ENCODE data around the gene PROCR.
"Not testable (repeated sequence)": the region's sequence is repeated elsewhere in the genome, so short reads cannot be mapped to it uniquely, and the experiment has no call there.

The PROCR gene

DNA sequence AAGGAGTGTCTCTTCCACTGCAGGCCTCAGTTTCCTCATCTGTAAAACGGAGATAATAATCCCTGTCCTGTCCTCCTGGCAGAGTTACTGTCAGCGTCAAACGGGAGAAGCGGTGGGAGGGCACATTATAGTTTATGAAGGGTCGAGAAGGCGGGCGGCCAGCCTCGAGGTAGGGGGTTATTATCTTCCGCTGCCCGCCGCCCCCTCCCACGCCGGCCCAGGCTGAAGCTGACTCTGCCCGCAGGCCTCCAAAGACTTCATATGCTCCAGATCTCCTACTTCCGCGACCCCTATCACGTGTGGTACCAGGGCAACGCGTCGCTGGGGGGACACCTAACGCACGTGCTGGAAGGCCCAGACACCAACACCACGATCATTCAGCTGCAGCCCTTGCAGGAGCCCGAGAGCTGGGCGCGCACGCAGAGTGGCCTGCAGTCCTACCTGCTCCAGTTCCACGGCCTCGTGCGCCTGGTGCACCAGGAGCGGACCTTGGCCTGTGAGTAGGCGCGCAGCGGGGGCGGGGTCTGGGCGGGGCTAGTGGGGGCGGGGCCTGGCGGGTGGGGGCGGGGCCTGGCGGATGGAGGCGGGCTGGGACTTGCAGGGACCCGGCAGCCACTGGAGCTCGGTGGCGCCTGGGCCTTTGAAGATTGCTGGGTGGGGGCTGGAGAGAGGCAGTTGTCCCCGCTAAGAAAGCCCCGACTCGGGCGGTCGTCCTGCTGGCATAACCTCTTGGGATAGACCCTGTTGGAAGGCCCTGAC is 2.8 kb downstream of the PROCR start:
- no peaks in the 10 kb centered on the region for H3K27me3 Mint-ChIP-seq

DNA sequence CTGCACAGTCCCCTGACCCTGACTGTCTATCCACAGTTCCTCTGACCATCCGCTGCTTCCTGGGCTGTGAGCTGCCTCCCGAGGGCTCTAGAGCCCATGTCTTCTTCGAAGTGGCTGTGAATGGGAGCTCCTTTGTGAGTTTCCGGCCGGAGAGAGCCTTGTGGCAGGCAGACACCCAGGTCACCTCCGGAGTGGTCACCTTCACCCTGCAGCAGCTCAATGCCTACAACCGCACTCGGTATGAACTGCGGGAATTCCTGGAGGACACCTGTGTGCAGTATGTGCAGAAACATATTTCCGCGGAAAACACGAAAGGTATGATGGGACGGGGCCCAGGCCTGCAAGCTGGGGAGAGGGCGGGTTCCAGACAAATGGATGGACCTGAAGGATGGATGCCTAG is 4.3 kb downstream of the PROCR start:
- DNase-seq, result no peak
- no peaks in the 10 kb centered on the region for H3K9me3 Mint-ChIP-seq
- H3K36me3 Mint-ChIP-seq (ENCODE audit: low read depth), result peaks cover 3% of the 10 kb centered on the region
- no peak overlapping the region for H3K27ac Mint-ChIP-seq
- H3K27me3 Mint-ChIP-seq, result no peaks in the 10 kb centered on the region
- H3K4me1 Mint-ChIP-seq (ENCODE audit: low read depth), result peaks cover 15% of the 10 kb centered on the region
- no peak overlapping the region for H3K4me3 Mint-ChIP-seq

More for the DNA sequence above, 2.8 kb downstream of the PROCR start:
- H3K9me3 Mint-ChIP-seq, result no peaks in the 10 kb centered on the region
- peaks cover 18% of the 10 kb centered on the region for H3K4me1 Mint-ChIP-seq (ENCODE audit: low read depth)
- no peak overlapping the region for H3K4me3 Mint-ChIP-seq
- no peak overlapping the region for H3K27ac Mint-ChIP-seq
- peaks cover 3% of the 10 kb centered on the region for H3K36me3 Mint-ChIP-seq (ENCODE audit: low read depth)
- DNase-seq, result no peak

DNA sequence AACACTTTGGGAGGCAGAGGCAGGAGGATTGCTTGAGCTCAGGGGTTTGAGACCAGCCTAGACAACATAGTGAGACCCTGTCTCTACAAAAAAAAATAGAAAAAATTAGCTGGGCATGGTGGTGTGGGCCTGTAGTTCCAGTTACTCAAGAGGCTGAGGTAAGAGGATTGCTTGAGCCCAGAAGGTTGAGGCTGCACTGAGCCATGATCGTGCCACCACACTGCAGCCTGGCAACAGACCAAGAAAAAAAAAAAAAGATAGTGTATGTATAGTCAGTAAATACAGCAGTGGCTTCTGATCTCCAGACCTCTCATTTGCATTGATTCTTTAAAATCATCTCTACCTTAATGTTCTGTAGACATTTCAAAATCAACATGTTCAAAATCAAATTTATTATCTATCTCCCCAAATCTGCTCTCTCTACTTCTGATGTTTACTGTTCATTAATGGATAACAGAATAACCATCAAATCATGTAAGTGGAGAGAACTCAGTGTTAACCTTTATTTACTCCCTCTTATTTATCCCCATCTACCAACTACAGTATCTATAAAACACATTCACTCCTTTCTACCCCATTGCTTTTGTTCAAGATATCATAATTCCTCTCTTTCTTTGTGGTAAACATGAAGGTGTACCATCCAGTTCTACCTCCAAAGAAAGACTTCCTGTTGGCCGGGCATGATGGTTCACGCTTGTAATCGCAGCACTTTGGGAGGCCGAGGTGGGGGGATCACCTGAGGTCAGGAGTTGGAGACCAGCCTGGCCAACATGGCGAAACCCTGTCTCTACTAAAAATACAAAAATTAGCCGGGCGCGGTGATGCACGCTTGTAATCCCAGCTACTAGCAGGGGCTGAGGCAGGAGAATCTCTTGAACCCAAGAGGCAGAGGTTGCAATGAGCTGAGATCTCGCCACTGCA is 7.7 kb downstream of the PROCR start:
- H3K36me3 Mint-ChIP-seq (ENCODE audit: low read depth), result peaks cover 3% of the 10 kb centered on the region
- no peak overlapping the region for H3K4me3 Mint-ChIP-seq
- H3K27me3 Mint-ChIP-seq, result no peaks in the 10 kb centered on the region
- no peaks in the 10 kb centered on the region for H3K4me1 Mint-ChIP-seq (ENCODE audit: low read depth)
- no peak overlapping the region for H3K27ac Mint-ChIP-seq
- DNase-seq, result no peak
- no peaks in the 10 kb centered on the region for H3K9me3 Mint-ChIP-seq

DNA sequence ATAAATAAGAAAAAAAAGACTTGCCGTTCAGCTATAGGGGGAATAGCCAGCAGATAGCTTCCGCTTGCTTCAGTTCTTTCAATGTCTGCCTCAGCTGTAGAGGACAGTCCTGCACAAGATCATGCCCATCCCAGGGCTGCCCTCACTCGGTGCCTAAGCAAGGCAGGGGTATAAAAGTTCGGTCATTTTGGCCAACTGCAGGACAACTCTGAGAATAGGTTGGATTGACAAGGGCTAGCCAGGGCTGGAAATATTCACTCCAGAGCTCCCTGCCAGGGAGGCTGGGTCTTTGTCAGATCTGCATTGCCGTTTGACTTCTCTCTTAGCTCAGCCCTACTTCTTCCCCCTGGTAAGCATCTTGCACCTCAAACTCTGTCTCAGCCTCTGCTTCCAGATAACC is 8.4 kb downstream of the PROCR start:
- Mint-ChIP-seq H3K4me1 (ENCODE audit: low read depth) (no peaks in the 10 kb centered on the region), H3K4me3 (no peak overlapping the region), H3K27ac (no peak overlapping the region), H3K9me3 (no peaks in the 10 kb centered on the region), H3K36me3 (ENCODE audit: low read depth) (peaks cover 3% of the 10 kb centered on the region), H3K27me3 (no peaks in the 10 kb centered on the region)
- DNase-seq, result no peak

DNA sequence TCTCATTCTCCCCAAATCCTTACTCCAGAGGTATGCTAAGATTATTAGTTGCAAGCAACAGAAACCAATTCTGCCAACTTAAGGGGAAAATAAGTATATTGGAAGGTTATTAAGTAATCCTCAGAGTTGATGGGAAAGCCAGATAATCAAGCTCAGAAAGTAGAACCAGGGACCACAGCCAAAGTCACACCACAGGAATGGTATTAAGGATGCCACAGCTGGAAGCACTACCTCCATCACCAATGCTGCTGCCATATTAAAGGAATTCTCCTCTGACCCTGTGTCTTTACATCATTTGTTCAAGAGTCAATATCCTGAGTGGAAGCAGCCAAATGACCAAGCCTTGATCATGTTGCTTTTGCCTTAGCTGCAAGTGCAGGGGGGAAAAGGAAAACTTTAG is 9.9 kb downstream of the PROCR start:
- H3K4me1 Mint-ChIP-seq (ENCODE audit: low read depth), result no peaks in the 10 kb centered on the region

DNA sequence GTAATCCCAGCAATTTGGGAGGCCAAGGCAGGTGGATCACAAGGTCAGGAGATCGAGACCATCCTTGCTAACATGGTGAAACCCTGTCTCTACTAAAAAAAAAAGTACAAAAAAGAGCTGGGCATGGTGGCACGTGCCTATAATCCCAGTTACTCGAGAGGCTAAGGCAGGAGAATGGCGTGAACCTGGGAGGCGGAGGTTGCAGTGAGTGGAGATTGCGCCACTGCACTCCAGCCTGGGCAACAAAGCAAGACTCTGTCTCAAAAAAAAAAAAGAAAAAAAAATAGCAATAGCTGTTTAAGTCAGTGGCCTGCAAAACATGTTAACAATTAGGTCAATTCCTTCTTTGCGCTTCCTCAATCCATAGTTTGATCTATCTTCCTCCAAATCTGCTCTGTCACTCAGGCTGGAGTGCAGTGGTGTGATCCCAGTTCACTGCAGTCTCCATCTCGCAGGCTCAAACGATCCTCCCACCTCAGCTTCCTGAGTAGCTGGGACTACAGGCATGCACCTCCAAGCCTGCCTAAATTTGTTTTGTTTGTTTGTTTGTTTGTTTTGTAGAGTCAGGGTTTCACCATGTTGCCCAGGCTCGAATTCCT is 14.9 kb downstream of the PROCR start:
- H3K4me3 Mint-ChIP-seq; H3K9me3 Mint-ChIP-seq; H3K4me1 Mint-ChIP-seq (ENCODE audit: low read depth); DNase-seq; H3K27me3 Mint-ChIP-seq; H3K36me3 Mint-ChIP-seq (ENCODE audit: low read depth); H3K27ac Mint-ChIP-seq: not testable (repeated sequence)

More for the DNA sequence above, 9.9 kb downstream of the PROCR start:
- no peaks in the 10 kb centered on the region for H3K27me3 Mint-ChIP-seq
- H3K4me3 Mint-ChIP-seq, result no peak overlapping the region
- H3K36me3 Mint-ChIP-seq (ENCODE audit: low read depth), result no peaks in the 10 kb centered on the region
- H3K27ac Mint-ChIP-seq, result no peak overlapping the region
- no peak for DNase-seq
- no peaks in the 10 kb centered on the region for H3K9me3 Mint-ChIP-seq

DNA sequence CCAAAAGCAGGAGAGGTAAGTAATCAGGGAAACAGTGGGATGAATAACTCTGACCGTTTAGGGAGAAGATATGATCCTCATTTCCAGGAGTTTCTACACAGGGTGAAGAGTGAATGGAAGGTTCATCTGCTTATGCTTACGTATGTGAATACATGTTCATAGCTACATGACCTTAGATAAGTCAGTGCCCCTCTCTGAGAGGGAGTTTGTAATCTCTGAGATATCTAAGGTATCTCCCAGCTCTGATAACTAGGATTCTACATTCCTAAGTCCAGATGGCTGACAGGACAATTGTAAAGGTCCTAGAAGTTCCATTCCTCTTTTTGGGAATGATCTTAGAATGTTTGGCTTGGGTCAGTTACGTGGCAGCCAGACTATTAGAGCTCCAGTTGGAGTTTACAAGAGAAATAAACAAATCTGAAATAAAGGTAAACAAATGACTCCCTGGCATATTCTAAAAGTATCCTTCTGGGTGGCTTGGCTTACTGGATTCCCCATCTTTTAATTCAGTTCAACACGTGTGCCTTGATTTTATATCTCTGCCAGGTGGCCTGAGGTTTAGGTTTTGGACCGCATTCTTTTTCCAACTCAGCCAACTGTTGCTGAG is 15.8 kb downstream of the PROCR start:
- DNase-seq, result no peak
- Mint-ChIP-seq H3K36me3 (ENCODE audit: low read depth) (no peaks in the 10 kb centered on the region), H3K4me3 (no peak overlapping the region), H3K4me1 (ENCODE audit: low read depth) (no peaks in the 10 kb centered on the region), H3K9me3 (no peaks in the 10 kb centered on the region), H3K27ac (no peak overlapping the region), H3K27me3 (no peaks in the 10 kb centered on the region)

DNA sequence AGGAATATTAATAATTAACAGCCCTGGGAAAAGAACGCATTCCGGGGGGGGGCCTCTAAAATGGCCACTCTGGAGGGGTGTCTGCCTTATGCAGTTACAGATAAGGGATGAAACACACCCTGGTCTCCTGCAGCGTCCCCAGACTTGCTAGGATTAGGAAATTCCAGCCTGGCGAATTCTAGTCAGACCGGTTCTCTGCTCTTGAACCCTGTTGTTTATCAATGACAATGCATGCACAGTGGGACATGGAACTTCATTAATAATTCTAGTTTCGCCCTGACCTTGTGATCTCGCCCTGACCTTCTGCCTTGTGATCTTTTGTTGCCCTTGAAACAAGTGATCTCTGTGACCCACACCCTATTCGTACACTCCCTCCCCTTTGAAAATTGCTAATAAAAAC is 17.4 kb downstream of the PROCR start:
- H3K9me3 Mint-ChIP-seq; H3K4me1 Mint-ChIP-seq (ENCODE audit: low read depth); H3K36me3 Mint-ChIP-seq (ENCODE audit: low read depth); H3K27me3 Mint-ChIP-seq; H3K27ac Mint-ChIP-seq; H3K4me3 Mint-ChIP-seq; DNase-seq: not testable (repeated sequence)

DNA sequence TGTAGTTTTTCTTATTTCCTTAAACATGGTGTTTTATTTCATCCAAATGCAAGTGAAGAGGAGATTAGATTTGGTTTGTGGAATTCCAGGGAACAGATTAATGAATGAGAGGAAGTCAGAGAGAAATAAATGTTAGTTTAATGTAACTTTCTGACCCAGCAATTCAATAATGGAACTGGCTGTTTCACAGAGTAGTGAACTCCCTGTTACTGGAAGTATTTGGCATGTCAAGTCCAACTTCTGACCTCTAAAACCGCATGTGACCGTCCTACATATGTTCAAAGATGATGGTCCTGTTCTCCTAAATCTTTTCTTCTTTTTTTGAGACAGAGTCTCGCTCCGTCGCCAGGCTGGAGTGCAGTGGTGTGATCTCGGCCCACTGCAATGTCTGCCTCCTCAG is 18.7 kb downstream of the PROCR start:
- no peak overlapping the region for H3K4me3 Mint-ChIP-seq
- peaks cover 2% of the 10 kb centered on the region for H3K36me3 Mint-ChIP-seq (ENCODE audit: low read depth)
- H3K27me3 Mint-ChIP-seq, result no peaks in the 10 kb centered on the region
- H3K9me3 Mint-ChIP-seq, result peaks cover 2% of the 10 kb centered on the region
- no peak for DNase-seq
- H3K27ac Mint-ChIP-seq, result no peak overlapping the region
- no peaks in the 10 kb centered on the region for H3K4me1 Mint-ChIP-seq (ENCODE audit: low read depth)

DNA sequence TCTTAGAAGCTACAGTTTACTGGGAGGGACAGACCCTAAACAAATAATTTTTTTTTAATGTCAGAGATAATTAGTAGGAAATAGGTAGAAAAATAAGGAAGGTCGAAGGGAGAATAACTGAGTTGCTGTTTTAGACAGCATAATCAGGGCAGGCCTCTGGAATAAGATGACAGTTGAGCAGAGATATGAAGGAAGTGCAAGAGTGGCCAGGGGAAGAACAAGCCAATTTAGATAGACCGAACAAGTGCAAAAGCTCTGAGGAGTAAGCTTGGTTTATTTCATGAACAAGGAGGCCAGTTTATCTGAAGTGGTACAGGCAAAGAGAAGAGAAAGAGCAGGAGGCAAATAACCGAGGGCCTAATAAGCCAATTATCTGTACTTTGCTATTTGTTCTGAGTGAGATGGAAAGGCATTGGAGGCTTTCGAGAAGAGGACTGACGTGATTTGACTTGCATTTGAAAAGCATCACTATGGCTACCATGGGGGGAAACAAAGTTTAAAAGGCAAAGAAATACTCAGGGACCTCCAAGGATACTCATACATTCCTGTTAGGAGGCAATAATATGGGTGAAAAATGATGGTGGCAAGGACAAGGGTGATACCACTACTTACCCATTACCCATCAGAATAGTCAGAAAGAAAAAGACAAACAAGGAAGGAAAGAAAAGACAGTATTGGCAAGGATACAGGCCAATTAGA is 19.7 kb downstream of the PROCR start:
- peaks cover 7% of the 10 kb centered on the region for H3K36me3 Mint-ChIP-seq (ENCODE audit: low read depth)
- no peak overlapping the region for H3K4me3 Mint-ChIP-seq
- no peak overlapping the region for H3K27ac Mint-ChIP-seq
- peaks cover 6% of the 10 kb centered on the region for H3K9me3 Mint-ChIP-seq
- H3K4me1 Mint-ChIP-seq (ENCODE audit: low read depth), result no peaks in the 10 kb centered on the region
- DNase-seq, result no peak
- H3K27me3 Mint-ChIP-seq, result no peaks in the 10 kb centered on the region

DNA sequence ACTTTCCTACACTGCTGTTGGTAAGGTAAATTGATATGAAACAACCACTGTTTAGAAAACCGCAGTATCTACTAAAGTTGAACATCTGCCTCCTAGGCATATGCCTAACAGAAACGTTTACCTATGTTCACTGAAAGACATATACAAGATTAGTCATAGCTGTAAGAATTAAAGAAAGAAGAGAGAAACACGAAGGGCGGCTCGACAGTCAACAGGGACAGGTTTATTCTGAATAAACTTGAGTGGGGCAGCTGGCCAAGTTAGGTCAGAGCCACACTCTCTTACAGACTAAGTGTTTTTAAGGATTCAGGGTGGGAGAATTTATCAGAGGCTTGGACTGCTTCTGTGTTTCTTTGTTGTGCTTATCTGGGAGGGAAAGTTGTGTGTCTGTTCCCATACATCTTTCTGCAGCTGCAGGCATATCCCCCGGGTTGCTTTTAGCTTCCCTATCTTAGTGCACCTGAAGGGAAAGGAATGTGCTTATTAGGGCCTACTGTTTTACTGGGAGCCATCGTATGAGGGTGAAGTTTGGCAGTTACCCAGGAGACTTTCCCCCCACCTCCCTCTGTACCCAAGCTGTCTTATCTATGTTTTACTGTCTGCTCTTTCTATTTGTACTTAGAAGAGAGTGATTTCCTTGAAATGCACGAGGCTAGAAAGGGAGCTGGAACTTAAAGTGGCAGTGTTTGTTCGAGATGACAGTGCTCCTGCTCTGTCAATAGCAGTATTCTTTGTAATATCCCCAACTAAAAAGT is 20.4 kb downstream of the PROCR start:
- no peaks in the 10 kb centered on the region for H3K27me3 Mint-ChIP-seq
- no peak overlapping the region for H3K4me3 Mint-ChIP-seq
- DNase-seq, result no peak
- H3K36me3 Mint-ChIP-seq (ENCODE audit: low read depth), result peaks cover 15% of the 10 kb centered on the region
- H3K4me1 Mint-ChIP-seq (ENCODE audit: low read depth), result no peaks in the 10 kb centered on the region
- H3K27ac Mint-ChIP-seq, result no peak overlapping the region
- H3K9me3 Mint-ChIP-seq, result peaks cover 13% of the 10 kb centered on the region

DNA sequence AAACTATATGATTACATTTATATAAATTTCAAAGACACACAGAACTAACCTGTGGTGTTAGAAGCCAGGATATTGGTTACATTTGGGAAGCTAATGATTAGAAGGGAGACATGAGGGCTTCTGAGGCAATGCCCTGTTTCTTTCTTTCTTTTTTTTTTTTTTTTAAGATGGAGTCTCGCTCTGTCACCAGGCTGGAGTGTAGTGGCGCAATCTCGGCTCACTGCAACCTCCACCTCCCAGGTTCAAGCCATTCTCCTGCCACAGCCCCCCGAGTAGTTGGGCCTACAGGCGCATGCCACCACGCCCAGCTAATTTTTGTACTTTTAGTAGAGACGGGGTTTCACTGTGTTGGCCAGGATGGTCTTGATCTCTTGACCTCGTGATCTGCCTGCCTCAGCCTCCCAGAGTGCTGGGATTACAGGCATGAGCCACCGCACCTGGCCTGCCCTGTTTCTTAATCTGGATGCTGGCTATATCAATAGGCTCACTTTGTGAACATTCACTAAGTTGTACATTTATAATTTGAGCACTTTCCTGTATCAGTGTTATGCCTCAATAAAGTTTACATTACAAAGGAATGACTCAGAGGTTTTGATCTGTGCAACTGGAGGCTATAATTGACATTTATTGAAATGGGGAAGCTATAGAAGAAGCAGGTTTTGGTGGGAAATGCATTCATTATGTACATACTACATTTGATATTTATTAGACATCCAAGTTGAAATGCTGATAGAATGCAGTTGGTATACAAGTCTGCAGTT is 21.3 kb downstream of the PROCR start:
- not testable (repeated sequence) for DNase-seq; H3K4me3 Mint-ChIP-seq; H3K4me1 Mint-ChIP-seq (ENCODE audit: low read depth); H3K27ac Mint-ChIP-seq; H3K27me3 Mint-ChIP-seq
- Mint-ChIP-seq H3K9me3 (peaks cover 16% of the 10 kb centered on the region), H3K36me3 (ENCODE audit: low read depth) (peaks cover 17% of the 10 kb centered on the region)

DNA sequence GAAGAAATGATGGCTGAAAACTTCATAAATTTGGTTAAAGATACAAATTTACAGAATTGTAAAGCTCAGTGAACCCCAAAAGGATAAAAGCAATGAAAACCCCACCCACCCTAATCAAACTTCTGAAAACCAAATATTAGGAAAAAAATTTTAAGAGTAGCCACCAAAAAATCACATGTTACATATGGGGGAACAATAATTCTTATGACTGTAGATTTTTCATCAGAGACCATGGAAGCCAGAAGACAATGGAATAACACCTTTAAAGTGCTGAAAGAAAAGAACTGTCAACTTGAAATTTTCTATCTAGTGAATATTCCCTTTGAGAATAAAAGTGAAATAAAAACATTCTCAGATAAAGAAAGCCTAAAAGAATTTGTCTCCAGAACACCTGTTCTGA is 24.4 kb downstream of the PROCR start:
- Mint-ChIP-seq H3K27ac (no peak overlapping the region), H3K36me3 (ENCODE audit: low read depth) (peaks cover 19% of the 10 kb centered on the region), H3K4me1 (ENCODE audit: low read depth) (no peaks in the 10 kb centered on the region), H3K9me3 (peaks cover 23% of the 10 kb centered on the region), H3K4me3 (no peak overlapping the region), H3K27me3 (no peaks in the 10 kb centered on the region)
- DNase-seq, result no peak

Measured in activated T-cell treated with anti-CD3 and anti-CD28 coated beads, Interleukin-2, amount 50 U/mL, for 24 hours (primary cell).